Loucy (cell line): Measurements from ENCODE around the gene GOLGA6D.
"Not testable (repeated sequence)": the region's sequence is repeated elsewhere in the genome, so short reads cannot be mapped to it uniquely, and the experiment has no call there.

ENCODE experiments used
- H2AFZ ChIP-seq: fragments of 200-600 bp; sonication (generic); 2 replicates; pipeline ENCODE4 v1.6.0; 2016; ENCODE audit warnings: antibody characterized with exemption, mild to moderate bottlenecking, low read length, moderate library complexity
- H3F3A ChIP-seq: fragments of 200-600 bp; 2 replicates; pipeline ENCODE4 v1.6.0; 2016; ENCODE audit warnings: antibody characterized with exemption, low read depth, mild to moderate bottlenecking
- H3K27me3 ChIP-seq: fragments of 200-600 bp; sonication (generic); 2 replicates; pipeline ENCODE4 v1.6.1; 2014; ENCODE audit warnings: low read length, mild to moderate bottlenecking; ENCODE audit not compliant: insufficient read depth, poor library complexity, severe bottlenecking
- H3K36me3 ChIP-seq: fragments of 200-600 bp; sonication (generic); 2 replicates; pipeline ENCODE4 v1.6.1; 2016; ENCODE audit warnings: low read length; ENCODE audit not compliant: insufficient read depth
- H3K4me1 ChIP-seq: fragments of 200-600 bp; sonication (generic); 2 replicates; pipeline ENCODE4 v1.5.1; 2014; ENCODE audit warnings: low read length, mild to moderate bottlenecking; ENCODE audit not compliant: insufficient read depth, poor library complexity, severe bottlenecking
- H3K4me2 ChIP-seq: fragments of 200-600 bp; sonication (generic); 2 replicates; pipeline ENCODE4 v1.6.0; 2014; ENCODE audit warnings: antibody characterized with exemption, low read length, low read depth, mild to moderate bottlenecking; ENCODE audit not compliant: poor library complexity, severe bottlenecking
- H3K4me3 ChIP-seq: fragments of 200-600 bp; sonication (generic); 2 replicates; pipeline ENCODE4 v1.5.1; 2014; ENCODE audit warnings: low read length, mild to moderate bottlenecking, mixed read lengths; ENCODE audit not compliant: poor library complexity, severe bottlenecking
- H3K79me2 ChIP-seq: fragments of 200-600 bp; sonication (generic); 2 replicates; pipeline ENCODE4 v1.6.1; 2014; ENCODE audit warnings: low read length; ENCODE audit not compliant: insufficient read depth
- H3K9ac ChIP-seq: fragments of 200-600 bp; sonication (generic); 2 replicates; pipeline ENCODE4 v1.6.0; 2014; ENCODE audit warnings: mild to moderate bottlenecking, low read depth, low read length, moderate library complexity; ENCODE audit not compliant: poor library complexity, severe bottlenecking
- H3K9me2 ChIP-seq: fragments of 200-600 bp; sonication (generic); replicated peaks from 2 replicates; pipeline ENCODE4 v1.6.1; 2016; ENCODE audit warnings: low read depth, low read length, mixed read lengths
- H3K9me3 ChIP-seq: fragments of 200-600 bp; sonication (generic); 2 replicates; pipeline ENCODE4 v1.6.1; 2014; ENCODE audit warnings: mild to moderate bottlenecking, antibody characterized with exemption, low read length, low read depth; ENCODE audit not compliant: insufficient read depth
- H4K20me1 ChIP-seq: fragments of 200-600 bp; sonication (generic); 2 replicates; pipeline ENCODE4 v1.6.0; 2014; ENCODE audit warnings: antibody characterized with exemption, low read length, mild to moderate bottlenecking; ENCODE audit not compliant: insufficient read depth, poor library complexity, severe bottlenecking
- CTCF ChIP-seq: fragments of 200-600 bp; sonication (generic); conservative IDR thresholded peaks from 2 replicates; pipeline ENCODE4 v1.5.1; 2014; ENCODE audit warnings: mild to moderate bottlenecking, antibody characterized with exemption, low read length
- EZH2phosphoT487 ChIP-seq: fragments of 200-600 bp; IDR thresholded peaks from 2 replicates; pipeline ENCODE4 v1.6.1; 2018; ENCODE audit warnings: antibody characterized with exemption, mild to moderate bottlenecking, moderate library complexity, borderline replicate concordance

The GOLGA6D gene

GRCh38 chr15:75282572-75282971 lies at the start of gene GOLGA6D:
Gene GOLGA6D, plus strand, starts transcription at chr15:75282835. Its CDS starts 41 bp downstream, at chr15:75282876.
- not testable (repeated sequence) for H3K4me2 ChIP-seq, H3K9ac ChIP-seq, H3K9me2 ChIP-seq, H3K9me3 ChIP-seq, H3F3A ChIP-seq, H3K36me3 ChIP-seq, H3K4me3 ChIP-seq, H3K79me2 ChIP-seq, H4K20me1 ChIP-seq, H3K27me3 ChIP-seq, H3K4me1 ChIP-seq, H2AFZ ChIP-seq

- Histone ChIP-seq H3K4me1 (peaks cover 7% of the 10 kb centered on the region), H3K4me2 (no peak overlapping the region), H3F3A (no peaks in the 10 kb centered on the region), H3K79me2 (no peaks in the 10 kb centered on the region), H3K36me3 (no peaks in the 10 kb centered on the region), H3K9me3 (no peaks in the 10 kb centered on the region), H3K9me2 (no peaks in the 10 kb centered on the region), H3K4me3 (no peak overlapping the region), H3K27me3 (no peaks in the 10 kb centered on the region), H4K20me1 (no peaks in the 10 kb centered on the region), H3K9ac (no peak overlapping the region), H2AFZ (no peak overlapping the region)
- no peak for TF ChIP-seq EZH2phosphoT487
- TF ChIP-seq CTCF: no peak
Measured at GRCh38 chr15:75233504-75234190, 49.0 kb upstream of the GOLGA6D start.

- H3K4me2 ChIP-seq: no peak overlapping the region
- H3K79me2 ChIP-seq: no peaks in the 10 kb centered on the region
- H2AFZ ChIP-seq: no peak overlapping the region
- TF ChIP-seq CTCF: no peak
- TF ChIP-seq EZH2phosphoT487: no peak
- H3K4me1 ChIP-seq: peaks cover 7% of the 10 kb centered on the region
- H3K36me3 ChIP-seq: no peaks in the 10 kb centered on the region
- no peaks in the 10 kb centered on the region for H3K9me2 ChIP-seq
- H3F3A ChIP-seq: no peaks in the 10 kb centered on the region
- no peaks in the 10 kb centered on the region for H3K9me3 ChIP-seq
- no peaks in the 10 kb centered on the region for H4K20me1 ChIP-seq
- no peaks in the 10 kb centered on the region for H3K27me3 ChIP-seq
- no peak overlapping the region for H3K9ac ChIP-seq
- H3K4me3 ChIP-seq: no peak overlapping the region
Measured at GRCh38 chr15:75234191-75234810, 48.3 kb upstream of the GOLGA6D start.
